22Rv1 (cell line): ENCODE data around the gene SPATA9.

Source experiments
- CTCF ChIP-seq: fragments of 450-650 bp; IDR thresholded peaks from 2 replicates; pipeline ENCODE4 v1.5.1; 2017; ENCODE audit warnings: mild to moderate bottlenecking
- ZFX ChIP-seq: fragments of 450-650 bp; IDR thresholded peaks from 2 replicates; pipeline ENCODE4 v1.6.1; 2017; ENCODE audit warnings: antibody characterized with exemption, borderline replicate concordance

- TF ChIP-seq CTCF, result no peak
- TF ChIP-seq ZFX, result no peak
These were observed 22.7 kb downstream of the SPATA9 start for GRCh38 chr5:95660060-95660459.
